Sigmoid colon (tissue), 7 donors: ENCODE data around the gene P2RY14. TPM values are rescaled to one million over a fixed set of nuclear protein-coding genes. Genes with fewer than 3 reads are reported as not detected.

ENCODE experiments used
- DNase-seq: peaks from one replicate; pipeline ENCODE4 v3.0.0-alpha.2; 2019
- H3K27ac ChIP-seq, 4 donors: fragments of 200-600 bp; sonication (generic); one replicate each; pipeline ENCODE4 v1.5.1; 2016 to 2019; ENCODE audit warnings: mild to moderate bottlenecking in 1 of 4
- H3K27me3 ChIP-seq, 3 donors: fragments of 200-600 bp; sonication (generic); one replicate each; pipeline ENCODE4 v1.5.1; 2019; ENCODE audit warnings: mild to moderate bottlenecking in 1 of 3
- H3K36me3 ChIP-seq, 4 donors: fragments of 200-600 bp; sonication (generic); one replicate each; pipeline ENCODE4 v1.5.1; 2016 to 2019
- H3K4me1 ChIP-seq, 4 donors: fragments of 200-600 bp; sonication (generic); one replicate each; pipeline ENCODE4 v1.5.1; 2017 to 2019
- H3K4me3 ChIP-seq, 4 donors: fragments of 200-600 bp; sonication (generic); one replicate each; pipeline ENCODE4 v1.5.1; 2017 to 2019; ENCODE audit warnings: mild to moderate bottlenecking in 2 of 4, moderate library complexity in 1 of 4
- H3K9me3 ChIP-seq, 4 donors: fragments of 200-600 bp in 3 of 4; sonication (generic) in 3 of 4; one replicate each; pipeline versions ENCODE4 v1.5.1 to v1.6.1; 2013 to 2019
- EP300 ChIP-seq, 4 donors: sonication (generic); formaldehyde crosslinking; IDR thresholded peaks; one replicate each; pipeline ENCODE4 v1.6.1; 2017; ENCODE audit warnings: antibody characterized with exemption in 4 of 4
- POLR2A ChIP-seq, 2 donors: fragments of 450-650 bp; IDR thresholded peaks; one replicate each; pipeline ENCODE4 v1.6.1; 2016; ENCODE audit warnings: antibody characterized with exemption in 2 of 2, mild to moderate bottlenecking in 2 of 2, moderate library complexity in 2 of 2
- POLR2AphosphoS5 ChIP-seq, 4 donors: sonication (generic); formaldehyde crosslinking; IDR thresholded peaks; one replicate each; pipeline ENCODE4 v1.6.1; 2017; ENCODE audit warnings: antibody characterized with exemption in 4 of 4
- WGBS, 2 donors: extraction: QIAGEN DNeasy Blood & Tissue Kit; methylation state at CpG; one replicate each; pipeline ENCODE4 v1.1.7; 2013; 5-methylcytosine and 5-hydroxymethylcytosine counted together
- intact Hi-C: fragments of 100-400 bp; cut with DNase I; formaldehyde crosslinking; loops from one replicate; pipeline ENCODE4 v1.15.1; 2023
- polyA plus RNA-seq, 3 donors: library from polyadenylated mRNA; stranded (reverse); fragments of 200-250 nt; gene quantifications; one replicate each; pipeline ENCODE4 v1.2.3, GENCODE V29; 2013
- total RNA-seq, 4 donors: library from RNA; depleted of rRNA; stranded (reverse); fragments of >200 nt; gene quantifications; one replicate each; pipeline ENCODE4 v1.1.0, GENCODE V29; 2016
- TF ChIP-seq, protein P1 (sequence below), 4 experiments: fragments of 450-650 bp in 3 of 4; fragments of 200-600 bp in 1 of 4; IDR thresholded peaks; one replicate each; pipeline ENCODE4 v1.5.1; 2016 to 2019; ENCODE audit warnings: antibody characterized with exemption in 4 of 4, mild to moderate bottlenecking in 3 of 4, moderate library complexity in 2 of 4
- donor health status: healthy with polysubstance abuse.
- donor health status: Bipolar disorder and iron deficiency.
- donor health status: healthy.

The P2RY14 gene
- total and polyA plus RNA-seq, 7 donors: 2.5 to 26.7 (median 6.5) TPM

GRCh38 chr3:151206201-151206600 is 72.1 kb downstream of the P2RY14 start:
- intact Hi-C loops: no loop called here
- H3K27me3 ChIP-seq: no peaks in the 10 kb centered on the region
- TF ChIP-seq POLR2AphosphoS5 (IDR thresholded peaks at IDR 0.05) (no peak), EP300 (IDR thresholded peaks at IDR 0.05) (no peak), POLR2A (IDR thresholded peaks at IDR 0.05) (no peak)
- TF ChIP-seq, protein P1, sequence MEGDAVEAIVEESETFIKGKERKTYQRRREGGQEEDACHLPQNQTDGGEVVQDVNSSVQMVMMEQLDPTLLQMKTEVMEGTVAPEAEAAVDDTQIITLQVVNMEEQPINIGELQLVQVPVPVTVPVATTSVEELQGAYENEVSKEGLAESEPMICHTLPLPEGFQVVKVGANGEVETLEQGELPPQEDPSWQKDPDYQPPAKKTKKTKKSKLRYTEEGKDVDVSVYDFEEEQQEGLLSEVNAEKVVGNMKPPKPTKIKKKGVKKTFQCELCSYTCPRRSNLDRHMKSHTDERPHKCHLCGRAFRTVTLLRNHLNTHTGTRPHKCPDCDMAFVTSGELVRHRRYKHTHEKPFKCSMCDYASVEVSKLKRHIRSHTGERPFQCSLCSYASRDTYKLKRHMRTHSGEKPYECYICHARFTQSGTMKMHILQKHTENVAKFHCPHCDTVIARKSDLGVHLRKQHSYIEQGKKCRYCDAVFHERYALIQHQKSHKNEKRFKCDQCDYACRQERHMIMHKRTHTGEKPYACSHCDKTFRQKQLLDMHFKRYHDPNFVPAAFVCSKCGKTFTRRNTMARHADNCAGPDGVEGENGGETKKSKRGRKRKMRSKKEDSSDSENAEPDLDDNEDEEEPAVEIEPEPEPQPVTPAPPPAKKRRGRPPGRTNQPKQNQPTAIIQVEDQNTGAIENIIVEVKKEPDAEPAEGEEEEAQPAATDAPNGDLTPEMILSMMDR (IDR thresholded peaks at IDR 0.05): no peak
- no peaks in the 10 kb centered on the region for H3K36me3 ChIP-seq
- DNase-seq: no peak
- no peak overlapping the region for H3K27ac ChIP-seq
- H3K9me3 ChIP-seq: no peaks in the 10 kb centered on the region
- no peak overlapping the region for H3K4me3 ChIP-seq
- no peaks in the 10 kb centered on the region for H3K4me1 ChIP-seq
- 81 to 86% methylated on average over 3 of the region's 3 CpGs for WGBS, 2 donors

DNA sequence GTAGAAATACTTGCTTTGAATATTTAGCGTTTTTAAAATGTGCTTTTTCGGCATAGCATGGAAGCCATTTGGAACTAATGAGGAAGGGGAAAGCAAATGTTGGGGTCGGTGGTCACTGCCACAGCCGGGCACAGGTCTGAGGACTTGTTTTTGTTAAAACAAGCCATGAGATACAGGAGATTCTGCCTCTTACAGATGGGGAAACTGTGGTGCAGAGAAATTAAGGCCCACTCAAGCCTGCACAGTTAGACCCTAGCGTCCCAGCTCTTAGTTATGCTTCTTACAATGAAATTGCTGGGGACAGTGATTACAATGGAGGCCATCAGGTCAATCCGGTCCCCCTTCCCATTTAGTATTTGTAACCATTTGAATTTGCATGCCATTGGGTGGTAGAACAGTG is 72.9 kb downstream of the P2RY14 start:
- no peak for DNase-seq
- Histone ChIP-seq H3K9me3 (no peaks in the 10 kb centered on the region), H3K36me3 (no peaks in the 10 kb centered on the region), H3K27me3 (no peaks in the 10 kb centered on the region), H3K4me1 (no peaks in the 10 kb centered on the region), H3K4me3 (no peak overlapping the region), H3K27ac (no peak overlapping the region)
- intact Hi-C loops: no loop called here
- no peak for TF ChIP-seq EP300 (IDR thresholded peaks at IDR 0.05)
- TF ChIP-seq, protein P1 (IDR thresholded peaks at IDR 0.05): no peak
- TF ChIP-seq POLR2A (IDR thresholded peaks at IDR 0.05): no peak
- no peak for TF ChIP-seq POLR2AphosphoS5 (IDR thresholded peaks at IDR 0.05)
- 93 to 94% methylated on average over 6 of the region's 6 CpGs for WGBS, 2 donors

DNA sequence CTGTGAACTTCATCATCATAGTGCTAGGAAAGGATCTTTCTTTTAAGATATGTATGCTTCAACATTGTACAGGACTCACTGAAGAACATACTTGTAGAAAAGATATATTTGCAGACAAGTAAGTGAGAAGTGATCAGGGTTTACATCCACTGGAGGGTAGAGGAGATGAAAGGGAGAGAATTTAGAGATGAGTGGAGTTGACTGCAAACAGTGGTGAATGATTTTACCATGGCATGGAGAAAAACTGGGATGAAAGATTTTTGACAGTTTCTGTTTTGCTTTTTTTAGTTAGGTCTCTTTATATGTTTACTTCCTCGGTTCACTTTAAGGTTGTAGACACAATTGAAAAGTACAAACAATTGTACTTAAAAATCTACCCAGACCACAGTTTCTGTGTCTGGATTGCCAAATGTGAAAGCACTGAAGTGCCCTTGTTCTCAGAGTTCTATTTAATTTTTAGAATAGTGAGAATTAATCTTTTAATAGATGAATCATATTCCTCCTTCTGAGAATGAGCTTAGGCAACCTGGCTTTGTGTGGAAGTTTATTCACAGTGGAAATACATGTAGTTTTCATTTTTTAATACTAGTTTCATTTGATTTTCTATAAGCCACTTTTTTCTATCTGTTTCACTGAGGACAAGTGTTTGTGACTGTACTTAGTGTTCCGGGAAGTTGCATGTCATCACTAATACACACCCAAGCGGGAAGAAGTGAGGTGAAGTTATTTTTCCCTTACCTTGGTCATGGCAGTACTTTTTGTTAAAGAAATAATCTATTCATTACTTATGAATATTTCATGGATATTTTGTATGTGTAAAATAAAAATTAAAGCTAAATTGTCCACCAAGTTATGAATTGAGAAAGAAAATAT is 73.6 kb downstream of the P2RY14 start:
- no peaks in the 10 kb centered on the region for H3K36me3 ChIP-seq
- 63 to 83% methylated on average over 3 of the region's 3 CpGs for WGBS, 2 donors
- TF ChIP-seq POLR2A (IDR thresholded peaks at IDR 0.05): no peak
- TF ChIP-seq POLR2AphosphoS5 (IDR thresholded peaks at IDR 0.05): no peak
- TF ChIP-seq, protein P1 (IDR thresholded peaks at IDR 0.05): no peak
- TF ChIP-seq EP300 (IDR thresholded peaks at IDR 0.05): no peak
- H3K4me3 ChIP-seq: no peak overlapping the region
- H3K27me3 ChIP-seq: no peaks in the 10 kb centered on the region
- no peaks in the 10 kb centered on the region for H3K4me1 ChIP-seq
- no peaks in the 10 kb centered on the region for H3K9me3 ChIP-seq
- no peak overlapping the region for H3K27ac ChIP-seq
- DNase-seq: no peak
- intact Hi-C loops: no loop called here

GRCh38 chr3:151203051-151203420 is 75.3 kb downstream of the P2RY14 start, which contains the start of gene GPR171:
TSS of gene GPR171 (minus strand) at chr3:151203216. CDS start at chr3:151199386, 3,830 bp downstream.
- WGBS, 2 donors: 59 to 87% methylated on average over 3 of the region's 3 CpGs

More at GRCh38 chr3:151203051-151203420, 75.3 kb downstream of the P2RY14 start, which contains the start of gene GPR171:
- Histone ChIP-seq H3K27ac (no peak within 1 kb of the TSS), H3K36me3 (no peaks in the 10 kb centered on the region), H3K9me3 (no peaks in the 10 kb centered on the region), H3K4me3 (no peak within 1 kb of the TSS), H3K4me1 (no peaks in the 10 kb centered on the region), H3K27me3 (no peaks in the 10 kb centered on the region)
- DNase-seq: no peak
- TF ChIP-seq, protein P1 (IDR thresholded peaks at IDR 0.05): no peak
- TF ChIP-seq EP300 (IDR thresholded peaks at IDR 0.05) (no peak), POLR2AphosphoS5 (IDR thresholded peaks at IDR 0.05) (no peak), POLR2A (IDR thresholded peaks at IDR 0.05) (no peak)
- intact Hi-C loops: no loop called here
